IMR-90 (cell line): ENCODE results near the gene KRTAP12-4. TPM values are rescaled to one million over a fixed set of nuclear protein-coding genes. Genes with fewer than 3 reads are reported as not detected.

ENCODE experiments used
- ATAC-seq: fragments of 200-7000 bp; cut with Tn5 transposase; 2 replicates; pipeline ENCODE4 v1.9.1; 2020; ENCODE audit warnings: low read depth, mild to moderate bottlenecking, moderate library complexity
- BruUV-seq: library from RNA; stranded (reverse); fragments of 400-500 nt; replicated peaks from 2 replicates; lab custom pipeline; 2021; lab: Mats Ljungman, UMichigan
- CTCF ChIA-PET: fragments of 300-600 bp; formaldehyde crosslinking; extraction: SDS; loops from one replicate; lab custom pipeline; 2021; ENCODE audit warnings: antibody characterized with exemption; lab: Yijun Ruan, JAX
- POLR2A ChIA-PET: fragments of 300-600 bp; sonication (Branson Sonifier 250); formaldehyde crosslinking; loops from one replicate; lab custom pipeline; 2022; ENCODE audit warnings: antibody characterized with exemption; ENCODE audit not compliant: unreplicated experiment; lab: Charles Lee
- DNase-seq: peaks from one replicate; pipeline ENCODE4 v3.0.0; 2013
- H2AFZ ChIP-seq: replicated peaks from 2 replicates; pipeline ENCODE3; 2013; ENCODE audit warnings: low read length, mild to moderate bottlenecking; ENCODE audit not compliant: poor library complexity
- H2AK5ac ChIP-seq: 2 replicates; pipeline ENCODE4 v1.6.1; 2013; ENCODE audit warnings: low read depth, low read length, inconsistent platforms
- H2AK9ac ChIP-seq: replicated peaks from 2 replicates; pipeline ENCODE3; 2013; ENCODE audit warnings: mild to moderate bottlenecking, low read depth, low read length, moderate library complexity; ENCODE audit not compliant: poor library complexity
- H2BK120ac ChIP-seq: 2 replicates; pipeline ENCODE4 v1.6.1; 2013; ENCODE audit warnings: low read depth, low read length, inconsistent platforms
- H2BK15ac ChIP-seq: 3 replicates; pipeline ENCODE4 v1.6.1; 2013; ENCODE audit warnings: low read depth, low read length, inconsistent platforms
- H2BK20ac ChIP-seq: 2 replicates; pipeline ENCODE4 v1.6.1; 2013; ENCODE audit warnings: low read depth, mild to moderate bottlenecking, inconsistent platforms, low read length, moderate library complexity
- H2BK5ac ChIP-seq: 2 replicates; pipeline ENCODE4 v1.6.1; 2013; ENCODE audit warnings: mild to moderate bottlenecking, low read depth, low read length, inconsistent platforms; ENCODE audit not compliant: poor library complexity, severe bottlenecking
- H3K14ac ChIP-seq: replicated peaks from 2 replicates; pipeline ENCODE4 v1.6.1; 2013; ENCODE audit warnings: low read depth, low read length, inconsistent platforms
- H3K18ac ChIP-seq: 2 replicates; pipeline ENCODE4 v1.6.1; 2013; ENCODE audit warnings: low read depth, low read length, control low read depth
- H3K23ac ChIP-seq: 2 replicates; pipeline ENCODE4 v1.6.1; 2013; ENCODE audit warnings: low read depth, low read length, inconsistent platforms
- H3K27ac ChIP-seq: 2 replicates; pipeline ENCODE4 v1.5.1; 2013; ENCODE audit warnings: mild to moderate bottlenecking, control low read depth, low read length; ENCODE audit not compliant: insufficient read depth
- H3K27me3 ChIP-seq: 2 replicates; pipeline ENCODE4 v1.6.1; 2013; ENCODE audit warnings: low read length; ENCODE audit not compliant: control insufficient read depth, insufficient read depth
- H3K36me3 ChIP-seq: 2 replicates; pipeline ENCODE4 v1.6.1; 2013; ENCODE audit warnings: low read length, mixed read lengths; ENCODE audit not compliant: control insufficient read depth, insufficient read depth
- H3K4ac ChIP-seq: 2 replicates; pipeline ENCODE4 v1.6.1; 2013; ENCODE audit warnings: low read depth, low read length, inconsistent platforms
- H3K4me1 ChIP-seq: 2 replicates; pipeline ENCODE4 v1.6.1; 2013; ENCODE audit warnings: low read length, mixed read lengths; ENCODE audit not compliant: control insufficient read depth, insufficient read depth
- H3K4me2 ChIP-seq: 2 replicates; pipeline ENCODE4 v1.6.1; 2013; ENCODE audit warnings: low read depth, mild to moderate bottlenecking, control low read depth, low read length, moderate library complexity
- H3K4me3 ChIP-seq: 2 replicates; pipeline ENCODE4 v1.5.1; 2013; ENCODE audit warnings: low read depth, mild to moderate bottlenecking, control low read depth, low read length, moderate library complexity; ENCODE audit not compliant: insufficient read depth
- H3K56ac ChIP-seq: 2 replicates; pipeline ENCODE4 v1.6.1; 2013; ENCODE audit warnings: low read length, inconsistent platforms; ENCODE audit not compliant: insufficient read depth; ENCODE audit errors: extremely low read depth
- H3K79me1 ChIP-seq, 2 experiments: 2 replicates each; pipeline ENCODE4 v1.6.1; 2013; ENCODE audit warnings: low read length in 2 of 2, inconsistent platforms in 1 of 2, low read depth in 1 of 2
- H3K9ac ChIP-seq: 2 replicates; pipeline ENCODE4 v1.6.1; 2013; ENCODE audit warnings: low read depth, low read length, control low read depth
- H3K9me1 ChIP-seq: 2 replicates; pipeline ENCODE4 v1.6.1; 2013; ENCODE audit warnings: low read length, inconsistent platforms; ENCODE audit not compliant: insufficient read depth
- H3K9me3 ChIP-seq: 2 replicates; pipeline ENCODE4 v1.6.1; 2013; ENCODE audit warnings: low read length; ENCODE audit not compliant: control insufficient read depth, insufficient read depth
- H4K20me1 ChIP-seq: 2 replicates; pipeline ENCODE4 v1.6.1; 2013; ENCODE audit warnings: low read length, inconsistent platforms; ENCODE audit not compliant: insufficient read depth
- H4K5ac ChIP-seq: 2 replicates; pipeline ENCODE4 v1.6.1; 2013; ENCODE audit warnings: mild to moderate bottlenecking, low read depth, low read length, control low read depth
- H4K8ac ChIP-seq, 2 experiments: 2 replicates each; pipeline ENCODE4 v1.6.1; 2013; ENCODE audit warnings: low read depth in 2 of 2, low read length in 2 of 2, control low read depth in 1 of 2, inconsistent platforms in 1 of 2
- H4K91ac ChIP-seq: 2 replicates; pipeline ENCODE4 v1.6.1; 2013; ENCODE audit warnings: low read depth, low read length, inconsistent platforms; ENCODE audit not compliant: insufficient read depth
- CEBPB ChIP-seq: IDR thresholded peaks from 2 replicates; pipeline ENCODE4 v1.6.1; 2012; ENCODE audit warnings: low read depth, low read length, improper control_type of control experiment
- CHD1 ChIP-seq: IDR thresholded peaks from 2 replicates; pipeline ENCODE4 v1.6.1; 2012; ENCODE audit warnings: low read depth, low read length, improper control_type of control experiment
- FOS ChIP-seq: fragments of 150-350 bp; IDR thresholded peaks from 2 replicates; pipeline ENCODE4 v1.6.1; 2016; ENCODE audit warnings: low read depth, low read length
- MAFK ChIP-seq: IDR thresholded peaks from 2 replicates; pipeline ENCODE4 v1.6.1; 2012; ENCODE audit warnings: low read depth, low read length, improper control_type of control experiment
- MAZ ChIP-seq: IDR thresholded peaks from 2 replicates; pipeline ENCODE4 v1.6.1; 2012; ENCODE audit warnings: low read depth, mild to moderate bottlenecking, low read length, improper control_type of control experiment, moderate library complexity, borderline replicate concordance
- MXI1 ChIP-seq: IDR thresholded peaks from 2 replicates; pipeline ENCODE4 v1.6.1; 2012; ENCODE audit warnings: low read depth, mild to moderate bottlenecking, low read length, moderate library complexity, borderline replicate concordance
- NFE2L2 ChIP-seq: fragments of 150-350 bp; IDR thresholded peaks from 2 replicates; pipeline ENCODE4 v1.6.1; 2016; ENCODE audit warnings: low read depth, mild to moderate bottlenecking, low read length
- POLR2A ChIP-seq: IDR thresholded peaks from 2 replicates; pipeline ENCODE4 v1.6.1; 2012; ENCODE audit warnings: mild to moderate bottlenecking, low read depth, low read length
- RAD21 ChIP-seq: IDR thresholded peaks from 2 replicates; pipeline ENCODE4 v1.6.1; 2012; ENCODE audit warnings: low read length, improper control_type of control experiment
- RCOR1 ChIP-seq: IDR thresholded peaks from 2 replicates; pipeline ENCODE4 v1.6.1; 2012; ENCODE audit warnings: mild to moderate bottlenecking, low read length, improper control_type of control experiment; ENCODE audit not compliant: insufficient replicate concordance
- SMC3 ChIP-seq: fragments of 150-350 bp; IDR thresholded peaks from 2 replicates; pipeline ENCODE4 v1.6.1; 2016; ENCODE audit warnings: low read depth, mild to moderate bottlenecking, antibody characterized with exemption, low read length, moderate library complexity
- WGBS, 2 experiments: methylation state at CpG; one replicate each; pipeline versions ENCODE4 v1.1.5 to v1.1.7; 2013; ENCODE audit warnings: missing lambda C conversion rate in 2 of 2; ENCODE audit not compliant: insufficient read length in 1 of 2; ENCODE audit errors: extremely low coverage in 2 of 2; 5-methylcytosine and 5-hydroxymethylcytosine counted together
- dilution Hi-C: fragments of 300-500 bp; cut with HindIII; formaldehyde crosslinking; loops from one replicate; pipeline ENCODE4 v1.14.3; 2018; ENCODE audit warnings: low sequenced_read_pairs; ENCODE audit not compliant: unreplicated experiment
- in situ Hi-C: fragments of 300-500 bp; cut with MboI; formaldehyde crosslinking; loops from 3 replicates; pipeline ENCODE4 v1.14.3; 2019; ENCODE audit warnings: low sequenced_read_pairs, inconsistent platforms, mixed read lengths
- intact Hi-C: fragments of 100-400 bp; cut with micrococcal nuclease; formaldehyde crosslinking; loops from 2 replicates; pipeline ENCODE4 v1.10.0; 2022
- polyA plus RNA-seq, 3 experiments: library from polyadenylated mRNA; depleted of rRNA; stranded (reverse); fragments of >200 nt; gene quantifications; 2 replicates each; pipeline ENCODE4 v1.2.3, GENCODE V29; 2012; ENCODE audit warnings: low replicate concordance in 1 of 3
- total RNA-seq: library from RNA; depleted of rRNA; stranded (reverse); fragments of >200 nt; gene quantifications from 2 replicates; pipeline ENCODE4 v1.2.3, GENCODE V29; 2012

KRTAP12-4 gene
- total and polyA plus RNA-seq, 2 of the 4 experiments (the other 2 are of a cell fraction): not detected

DNA sequence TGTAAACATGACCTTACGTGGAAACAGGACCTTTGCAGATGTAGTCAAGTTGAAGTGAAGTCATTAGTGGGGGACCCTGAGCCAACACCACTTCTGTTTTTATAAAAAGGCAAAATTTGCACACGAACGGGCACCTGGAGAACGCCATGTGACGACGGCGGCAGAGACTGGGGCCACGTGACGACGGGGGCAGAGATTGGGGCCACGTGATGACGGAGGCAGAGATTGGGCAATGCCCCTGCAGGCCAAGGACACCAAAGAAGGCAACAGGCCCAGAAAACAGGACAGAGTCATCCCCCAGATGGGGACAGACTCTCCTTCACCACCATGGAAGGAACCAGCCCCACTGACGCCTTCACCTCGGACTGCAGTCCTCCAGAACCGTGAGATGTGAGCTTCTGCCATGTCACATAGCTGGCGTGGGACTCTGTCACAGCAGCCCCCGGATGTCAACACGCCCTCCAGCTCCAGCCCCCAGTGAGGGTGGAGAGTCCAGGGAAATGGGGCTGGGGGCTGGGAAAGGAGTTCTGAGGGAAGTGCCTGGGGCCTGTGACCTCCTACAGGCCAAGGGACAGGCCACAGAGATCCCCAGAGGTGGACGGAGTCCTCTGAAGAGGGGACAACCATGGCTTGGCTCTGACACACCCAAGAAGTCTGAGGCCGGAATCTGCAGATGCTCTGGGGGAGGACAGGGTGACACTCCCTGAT, 4.0 kb downstream of the KRTAP12-4 start:
- no peak for DNase-seq
- Histone ChIP-seq H3K56ac (no peak overlapping the region), H3K23ac (no peak overlapping the region), H2AFZ (peak overlapping the region; percentile 7), H2AK9ac (no peak overlapping the region), H2BK15ac (no peak overlapping the region), H3K4me2 (no peak overlapping the region), H4K8ac (no peak overlapping the region), H3K9me1 (no peaks in the 10 kb centered on the region), H3K14ac (no peak overlapping the region), H4K91ac (no peak overlapping the region), H3K27ac (no peak overlapping the region), H3K18ac (no peak overlapping the region), H2AK5ac (no peak overlapping the region), H3K4me3 (no peak overlapping the region), H2BK20ac (no peak overlapping the region), H3K4ac (no peak overlapping the region), H3K9ac (no peak overlapping the region), H3K79me1 (no peaks in the 10 kb centered on the region), H2BK120ac (no peak overlapping the region), H3K36me3 (no peaks in the 10 kb centered on the region), H4K20me1 (no peaks in the 10 kb centered on the region), H3K4me1 (no peaks in the 10 kb centered on the region), H3K27me3 (no peaks in the 10 kb centered on the region; the same call in 1 of the 2 replicates), H4K5ac (no peak overlapping the region), H3K9me3 (peaks cover 2% of the 10 kb centered on the region), H2BK5ac (no peak overlapping the region)
- BruUV-seq: no TSS peak
- ChIA-PET CTCF (no interaction called here), POLR2A (no interaction called here)
- WGBS, 2 experiments: 64% methylated on average over 15 of the region's 20 CpGs; no CpG with 5 or more reads in 1 of the 2 experiments
- no peak for ATAC-seq
- dilution Hi-C loops (no loop called here), intact Hi-C loops (loop anchor here (10.0 kb wide), 1 partner anchor 64 kb away; the partner anchor contains the start of gene TSPEAR), in situ Hi-C loops (no loop called here)
- TF ChIP-seq SMC3 (no peak), RCOR1 (no peak), NFE2L2 (no peak), CEBPB (no peak), FOS (no peak), MAZ (no peak), MAFK (no peak), RAD21 (no peak), MXI1 (no peak), POLR2A (no peak), CHD1 (no peak)
